Neural cell (in vitro differentiated cells): Measurements from ENCODE around the gene PIGC. TPM values are rescaled to one million over a fixed set of nuclear protein-coding genes. Genes with fewer than 3 reads are reported as not detected.

Source experiments
- H2AFZ ChIP-seq: fragments of 200-600, 300-800 bp; sonication (generic), shearing (Covaris generic); 2 replicates; pipeline ENCODE4 v1.6.0; 2014; ENCODE audit warnings: low read depth, mild to moderate bottlenecking, antibody characterized with exemption, low read length, moderate library complexity
- H3F3A ChIP-seq: fragments of 200-600 bp; shearing (Covaris generic); 2 replicates; pipeline ENCODE4 v1.6.1; 2016; ENCODE audit warnings: mild to moderate bottlenecking, moderate library complexity, mixed read lengths, antibody characterized with exemption, low read length; ENCODE audit not compliant: insufficient read depth, poor library complexity, severe bottlenecking
- H3K27ac ChIP-seq: fragments of 200-600, 300-800 bp; sonication (generic), shearing (Covaris generic); 2 replicates; pipeline ENCODE4 v1.5.1; 2014; ENCODE audit warnings: mild to moderate bottlenecking, low read length, moderate library complexity
- H3K27me3 ChIP-seq: fragments of 300-800, 200-600 bp; sonication (generic), shearing (Covaris generic); 2 replicates; pipeline ENCODE4 v1.6.0; 2014; ENCODE audit warnings: mild to moderate bottlenecking, low read depth, low read length, moderate library complexity; ENCODE audit not compliant: insufficient read depth
- H3K36me3 ChIP-seq: fragments of 300-800, 200-600 bp; sonication (generic), shearing (Covaris generic); 2 replicates; pipeline ENCODE4 v1.5.1; 2014; ENCODE audit warnings: mild to moderate bottlenecking, antibody characterized with exemption, low read length, moderate library complexity; ENCODE audit not compliant: insufficient read depth
- H3K4me2 ChIP-seq: fragments of 300-800, 200-600 bp; sonication (generic), shearing (Covaris generic); 2 replicates; pipeline ENCODE4 v1.6.0; 2014; ENCODE audit warnings: mild to moderate bottlenecking, low read length
- H3K4me3 ChIP-seq: fragments of 300-800, 200-600 bp; sonication (generic), shearing (Covaris generic); 2 replicates; pipeline ENCODE4 v1.5.1; 2014; ENCODE audit warnings: mild to moderate bottlenecking, low read length, moderate library complexity
- H3K79me2 ChIP-seq: fragments of 200-600 bp; shearing (Covaris generic); replicated peaks from 2 replicates; pipeline ENCODE4 v1.6.0; 2014; ENCODE audit warnings: mild to moderate bottlenecking, low read length, moderate library complexity; ENCODE audit not compliant: insufficient read depth
- H3K9ac ChIP-seq: fragments of 300-800, 200-600 bp; sonication (generic), shearing (Covaris generic); 2 replicates; pipeline ENCODE4 v1.6.1; 2016; ENCODE audit warnings: mild to moderate bottlenecking, low read length, mixed read lengths
- H3K9me2 ChIP-seq: fragments of 200-600 bp; shearing (Covaris generic); 2 replicates; pipeline ENCODE4 v1.6.1; 2016; ENCODE audit warnings: mild to moderate bottlenecking, low read length, mixed read lengths; ENCODE audit not compliant: insufficient read depth
- H3K9me3 ChIP-seq: fragments of 200-600, 300-800 bp; sonication (generic), shearing (Covaris generic); 2 replicates; pipeline ENCODE4 v1.6.1; 2016; ENCODE audit warnings: mild to moderate bottlenecking, mixed run types, low read length, moderate library complexity, mixed read lengths
- H4K20me1 ChIP-seq: fragments of 200-600 bp; shearing (Covaris generic); 2 replicates; pipeline ENCODE4 v1.6.1; 2016; ENCODE audit warnings: mild to moderate bottlenecking, mixed run types; ENCODE audit not compliant: insufficient read depth
- EP300 ChIP-seq: fragments of 450-650 bp; conservative IDR thresholded peaks from 2 replicates; pipeline ENCODE4 v1.6.1; 2014; ENCODE audit warnings: antibody characterized with exemption, mild to moderate bottlenecking, moderate library complexity; ENCODE audit not compliant: poor library complexity, severe bottlenecking
- EZH2 ChIP-seq: fragments of 200-600, 300-800 bp; shearing (Covaris generic), sonication (generic); IDR thresholded peaks from 2 replicates; pipeline ENCODE4 v1.6.1; 2014; ENCODE audit warnings: antibody characterized with exemption, low read length, borderline replicate concordance, mild to moderate bottlenecking; ENCODE audit not compliant: insufficient read depth, poor library complexity, severe bottlenecking
- MXI1 ChIP-seq: fragments of 450-650 bp; conservative IDR thresholded peaks from 2 replicates; pipeline ENCODE4 v1.6.1; 2014; ENCODE audit warnings: antibody characterized with exemption, mild to moderate bottlenecking; ENCODE audit not compliant: poor library complexity, severe bottlenecking
- POLR2AphosphoS5 ChIP-seq: IDR thresholded peaks from 2 replicates; pipeline ENCODE4 v1.6.1; 2012
- RAD21 ChIP-seq: fragments of 450-650 bp; conservative IDR thresholded peaks from 2 replicates; pipeline ENCODE4 v1.6.1; 2014; ENCODE audit warnings: antibody characterized with exemption, mild to moderate bottlenecking, moderate library complexity
- SMC3 ChIP-seq: fragments of 450-650 bp; conservative IDR thresholded peaks from 2 replicates; pipeline ENCODE4 v1.6.1; 2014; ENCODE audit warnings: antibody characterized with exemption, mild to moderate bottlenecking, moderate library complexity; ENCODE audit not compliant: poor library complexity
- TAF1 ChIP-seq: IDR thresholded peaks from 2 replicates; pipeline ENCODE4 v1.6.1; 2012; ENCODE audit warnings: low read depth
- polyA plus RNA-seq: library from polyadenylated mRNA; depleted of rRNA; stranded (reverse); fragments of >200 nt; gene quantifications from 2 replicates; pipeline ENCODE4 v1.2.3, GENCODE V29; 2014
- TF ChIP-seq, protein P1 (sequence below): fragments of 450-650 bp; IDR thresholded peaks from 2 replicates; pipeline ENCODE4 v1.5.1; 2014; ENCODE audit warnings: antibody characterized with exemption, mild to moderate bottlenecking, moderate library complexity; ENCODE audit not compliant: poor library complexity, severe bottlenecking
- TF ChIP-seq, protein P2 (sequence below): IDR thresholded peaks from 2 replicates; pipeline ENCODE4 v1.6.1; 2012; ENCODE audit warnings: borderline replicate concordance

Gene PIGC
- polyA plus RNA-seq, 1 donor from 2014 or later = 69.3 TPM

DNA sequence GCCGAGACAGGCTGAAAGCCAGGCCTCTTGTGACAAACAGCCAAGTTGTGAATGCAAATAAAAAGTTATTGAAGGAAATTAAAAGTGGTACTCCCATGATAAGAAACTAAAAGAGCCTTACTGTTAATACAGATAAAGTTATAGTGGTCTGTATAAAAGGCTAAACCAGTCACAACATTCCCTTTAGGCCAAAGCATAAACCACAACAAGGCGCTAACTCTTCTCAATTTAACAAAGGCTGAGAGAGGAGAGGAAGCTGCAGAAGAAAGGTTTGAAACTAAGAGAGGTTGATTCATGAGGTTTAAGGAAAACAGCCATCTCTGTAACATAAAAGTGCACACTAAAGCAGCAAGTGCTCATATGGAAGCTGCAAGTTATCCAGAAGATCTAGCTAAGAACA lies 12.7 kb downstream of the PIGC start:
- no peaks in the 10 kb centered on the region for H3K27me3 ChIP-seq
- H3K27ac ChIP-seq = no peak overlapping the region
- TF ChIP-seq MXI1 (no peak), SMC3 (no peak), POLR2AphosphoS5 (no peak), RAD21 (no peak), EP300 (no peak), EZH2 (no peak), TAF1 (no peak)
- TF ChIP-seq, protein P1, sequence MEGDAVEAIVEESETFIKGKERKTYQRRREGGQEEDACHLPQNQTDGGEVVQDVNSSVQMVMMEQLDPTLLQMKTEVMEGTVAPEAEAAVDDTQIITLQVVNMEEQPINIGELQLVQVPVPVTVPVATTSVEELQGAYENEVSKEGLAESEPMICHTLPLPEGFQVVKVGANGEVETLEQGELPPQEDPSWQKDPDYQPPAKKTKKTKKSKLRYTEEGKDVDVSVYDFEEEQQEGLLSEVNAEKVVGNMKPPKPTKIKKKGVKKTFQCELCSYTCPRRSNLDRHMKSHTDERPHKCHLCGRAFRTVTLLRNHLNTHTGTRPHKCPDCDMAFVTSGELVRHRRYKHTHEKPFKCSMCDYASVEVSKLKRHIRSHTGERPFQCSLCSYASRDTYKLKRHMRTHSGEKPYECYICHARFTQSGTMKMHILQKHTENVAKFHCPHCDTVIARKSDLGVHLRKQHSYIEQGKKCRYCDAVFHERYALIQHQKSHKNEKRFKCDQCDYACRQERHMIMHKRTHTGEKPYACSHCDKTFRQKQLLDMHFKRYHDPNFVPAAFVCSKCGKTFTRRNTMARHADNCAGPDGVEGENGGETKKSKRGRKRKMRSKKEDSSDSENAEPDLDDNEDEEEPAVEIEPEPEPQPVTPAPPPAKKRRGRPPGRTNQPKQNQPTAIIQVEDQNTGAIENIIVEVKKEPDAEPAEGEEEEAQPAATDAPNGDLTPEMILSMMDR = no peak
- TF ChIP-seq, protein P2, sequence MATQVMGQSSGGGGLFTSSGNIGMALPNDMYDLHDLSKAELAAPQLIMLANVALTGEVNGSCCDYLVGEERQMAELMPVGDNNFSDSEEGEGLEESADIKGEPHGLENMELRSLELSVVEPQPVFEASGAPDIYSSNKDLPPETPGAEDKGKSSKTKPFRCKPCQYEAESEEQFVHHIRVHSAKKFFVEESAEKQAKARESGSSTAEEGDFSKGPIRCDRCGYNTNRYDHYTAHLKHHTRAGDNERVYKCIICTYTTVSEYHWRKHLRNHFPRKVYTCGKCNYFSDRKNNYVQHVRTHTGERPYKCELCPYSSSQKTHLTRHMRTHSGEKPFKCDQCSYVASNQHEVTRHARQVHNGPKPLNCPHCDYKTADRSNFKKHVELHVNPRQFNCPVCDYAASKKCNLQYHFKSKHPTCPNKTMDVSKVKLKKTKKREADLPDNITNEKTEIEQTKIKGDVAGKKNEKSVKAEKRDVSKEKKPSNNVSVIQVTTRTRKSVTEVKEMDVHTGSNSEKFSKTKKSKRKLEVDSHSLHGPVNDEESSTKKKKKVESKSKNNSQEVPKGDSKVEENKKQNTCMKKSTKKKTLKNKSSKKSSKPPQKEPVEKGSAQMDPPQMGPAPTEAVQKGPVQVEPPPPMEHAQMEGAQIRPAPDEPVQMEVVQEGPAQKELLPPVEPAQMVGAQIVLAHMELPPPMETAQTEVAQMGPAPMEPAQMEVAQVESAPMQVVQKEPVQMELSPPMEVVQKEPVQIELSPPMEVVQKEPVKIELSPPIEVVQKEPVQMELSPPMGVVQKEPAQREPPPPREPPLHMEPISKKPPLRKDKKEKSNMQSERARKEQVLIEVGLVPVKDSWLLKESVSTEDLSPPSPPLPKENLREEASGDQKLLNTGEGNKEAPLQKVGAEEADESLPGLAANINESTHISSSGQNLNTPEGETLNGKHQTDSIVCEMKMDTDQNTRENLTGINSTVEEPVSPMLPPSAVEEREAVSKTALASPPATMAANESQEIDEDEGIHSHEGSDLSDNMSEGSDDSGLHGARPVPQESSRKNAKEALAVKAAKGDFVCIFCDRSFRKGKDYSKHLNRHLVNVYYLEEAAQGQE = no peak
- H3K4me2 ChIP-seq = no peak overlapping the region
- no peaks in the 10 kb centered on the region for H3K36me3 ChIP-seq
- H3F3A ChIP-seq = no peaks in the 10 kb centered on the region
- no peaks in the 10 kb centered on the region for H3K79me2 ChIP-seq
- H4K20me1 ChIP-seq = no peaks in the 10 kb centered on the region
- no peaks in the 10 kb centered on the region for H3K9me3 ChIP-seq
- H3K9ac ChIP-seq = no peak overlapping the region
- no peaks in the 10 kb centered on the region for H3K9me2 ChIP-seq
- no peak overlapping the region for H2AFZ ChIP-seq
- no peak overlapping the region for H3K4me3 ChIP-seq

DNA sequence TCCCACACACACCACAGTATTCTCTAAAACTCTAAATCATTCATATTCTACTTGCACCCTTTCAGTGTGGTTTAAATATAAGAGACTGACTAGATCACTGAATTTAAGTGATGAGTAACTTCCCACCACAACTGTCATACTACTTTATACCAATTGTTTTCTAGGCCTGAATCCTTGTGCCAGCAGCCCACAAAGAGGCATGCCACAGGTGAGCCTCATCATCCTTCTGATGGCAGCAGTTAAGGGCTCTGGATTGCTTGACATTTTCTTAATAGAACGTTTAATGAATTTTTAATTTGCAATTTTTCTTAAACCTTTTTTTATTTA lies 13.8 kb downstream of the PIGC start:
- Histone ChIP-seq H3K9me3 (no peaks in the 10 kb centered on the region), H3K27ac (no peak overlapping the region), H3K36me3 (no peaks in the 10 kb centered on the region), H3K4me3 (no peak overlapping the region), H3K4me2 (no peak overlapping the region), H3K9me2 (no peaks in the 10 kb centered on the region), H3K9ac (no peak overlapping the region), H3K79me2 (no peaks in the 10 kb centered on the region), H4K20me1 (no peaks in the 10 kb centered on the region), H3K27me3 (no peaks in the 10 kb centered on the region), H2AFZ (no peak overlapping the region), H3F3A (no peaks in the 10 kb centered on the region)
- TF ChIP-seq TAF1 (no peak), EP300 (no peak), SMC3 (no peak), RAD21 (no peak), MXI1 (no peak), POLR2AphosphoS5 (no peak), EZH2 (no peak)
- TF ChIP-seq, protein P2 = no peak
- TF ChIP-seq, protein P1 = no peak
